ENCODE results near the gene TEX2.
A peak's percentile ranks its signal among the peaks of the same experiment; 100 is the strongest.

Gene TEX2, protein sequence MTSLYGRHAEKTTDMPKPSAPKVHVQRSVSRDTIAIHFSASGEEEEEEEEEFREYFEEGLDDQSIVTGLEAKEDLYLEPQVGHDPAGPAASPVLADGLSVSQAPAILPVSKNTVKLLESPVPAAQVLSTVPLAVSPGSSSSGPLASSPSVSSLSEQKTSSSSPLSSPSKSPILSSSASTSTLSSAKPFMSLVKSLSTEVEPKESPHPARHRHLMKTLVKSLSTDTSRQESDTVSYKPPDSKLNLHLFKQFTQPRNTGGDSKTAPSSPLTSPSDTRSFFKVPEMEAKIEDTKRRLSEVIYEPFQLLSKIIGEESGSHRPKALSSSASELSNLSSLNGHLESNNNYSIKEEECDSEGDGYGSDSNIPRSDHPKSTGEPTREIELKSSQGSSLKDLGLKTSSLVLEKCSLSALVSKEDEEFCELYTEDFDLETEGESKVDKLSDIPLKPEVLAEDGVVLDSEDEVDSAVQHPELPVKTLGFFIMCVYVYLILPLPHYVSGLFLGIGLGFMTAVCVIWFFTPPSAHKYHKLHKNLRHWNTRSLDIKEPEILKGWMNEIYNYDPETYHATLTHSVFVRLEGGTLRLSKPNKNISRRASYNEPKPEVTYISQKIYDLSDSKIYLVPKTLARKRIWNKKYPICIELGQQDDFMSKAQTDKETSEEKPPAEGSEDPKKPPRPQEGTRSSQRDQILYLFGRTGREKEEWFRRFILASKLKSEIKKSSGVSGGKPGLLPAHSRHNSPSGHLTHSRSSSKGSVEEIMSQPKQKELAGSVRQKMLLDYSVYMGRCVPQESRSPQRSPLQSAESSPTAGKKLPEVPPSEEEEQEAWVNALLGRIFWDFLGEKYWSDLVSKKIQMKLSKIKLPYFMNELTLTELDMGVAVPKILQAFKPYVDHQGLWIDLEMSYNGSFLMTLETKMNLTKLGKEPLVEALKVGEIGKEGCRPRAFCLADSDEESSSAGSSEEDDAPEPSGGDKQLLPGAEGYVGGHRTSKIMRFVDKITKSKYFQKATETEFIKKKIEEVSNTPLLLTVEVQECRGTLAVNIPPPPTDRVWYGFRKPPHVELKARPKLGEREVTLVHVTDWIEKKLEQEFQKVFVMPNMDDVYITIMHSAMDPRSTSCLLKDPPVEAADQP

DNA sequence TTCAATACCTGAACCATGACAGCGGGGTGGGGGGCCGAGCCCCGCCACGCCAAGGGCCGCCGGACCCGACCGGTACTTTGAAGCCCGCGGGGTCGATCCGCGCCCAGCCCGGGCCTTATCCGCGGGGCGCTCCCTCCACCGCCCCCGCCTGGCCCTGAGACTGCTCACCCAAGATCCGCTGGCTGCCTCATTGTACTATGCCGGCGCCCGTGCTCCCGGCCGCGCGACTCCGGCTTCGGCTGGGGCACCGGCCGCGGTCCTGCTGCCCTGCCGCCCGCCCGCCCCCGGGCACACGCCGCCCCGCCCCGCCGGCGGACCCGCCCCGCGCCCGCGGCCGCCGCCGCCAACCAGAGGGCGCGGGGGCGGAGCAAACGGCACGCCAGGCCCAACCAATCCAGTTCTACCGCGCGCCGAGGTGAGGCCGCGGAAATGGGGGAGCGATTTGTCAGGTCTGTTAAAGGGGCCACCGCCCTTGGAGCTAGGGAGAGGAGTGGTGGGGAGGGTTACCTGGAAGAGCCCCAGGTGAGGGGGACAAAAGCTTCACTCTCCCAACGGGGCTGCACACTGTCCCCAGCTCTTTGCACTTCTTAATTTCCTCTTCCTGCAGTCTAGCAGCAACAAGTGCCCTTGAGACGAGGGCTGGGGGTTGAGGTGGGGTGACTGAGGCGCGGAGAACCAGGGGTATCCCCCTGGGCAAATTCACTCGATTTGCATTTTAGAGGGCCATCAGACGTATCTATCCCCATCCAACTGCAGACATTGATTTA, at the start of gene TEX2:
TSS of gene TEX2 (minus strand) at position 261 of the 767 bp plus-strand sequence. CDS start 49,043 bp downstream, outside the sequence.
- DNase-seq (ENCODE audit: low read depth), result peak; percentile 70

GRCh38 chr17:64309710-64310109, 46.6 kb upstream of the TEX2 start:
- no peak for DNase-seq (ENCODE audit: low read depth)

- DNase-seq (ENCODE audit: low read depth), result no peak
These were observed 46.0 kb upstream of the TEX2 start for GRCh38 chr17:64309021-64309420.

DNA sequence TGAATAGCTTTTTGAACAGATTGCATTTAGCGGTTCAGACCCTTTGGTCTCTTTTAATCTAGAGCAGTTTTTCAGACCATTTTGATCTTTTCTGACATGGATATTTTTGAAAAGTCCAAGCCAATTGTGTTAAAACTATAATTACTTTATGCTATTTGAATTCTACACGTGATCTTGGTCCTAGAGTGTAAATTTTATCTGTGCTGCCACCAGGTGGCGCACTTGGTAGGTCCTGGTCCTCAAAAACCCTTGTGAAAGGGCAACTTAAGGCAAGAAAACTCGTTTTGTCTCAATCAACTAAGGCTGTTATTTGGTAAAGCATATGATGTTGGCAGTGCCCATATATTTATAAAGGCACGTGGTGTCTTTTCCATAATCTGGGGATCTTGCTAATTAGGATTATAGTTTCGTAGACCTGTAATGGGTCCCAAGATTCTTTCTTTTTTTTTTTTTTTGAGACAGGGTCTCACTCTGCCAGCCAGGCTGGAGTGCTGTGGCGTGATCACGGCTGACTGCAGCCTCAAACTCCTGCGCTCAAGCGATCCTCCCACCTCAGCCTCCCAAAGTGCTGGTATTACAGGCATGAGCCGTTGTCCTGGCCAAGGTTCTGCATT, 43.9 kb upstream of the TEX2 start:
- DNase-seq (ENCODE audit: low read depth), result peak; percentile 64

DNA sequence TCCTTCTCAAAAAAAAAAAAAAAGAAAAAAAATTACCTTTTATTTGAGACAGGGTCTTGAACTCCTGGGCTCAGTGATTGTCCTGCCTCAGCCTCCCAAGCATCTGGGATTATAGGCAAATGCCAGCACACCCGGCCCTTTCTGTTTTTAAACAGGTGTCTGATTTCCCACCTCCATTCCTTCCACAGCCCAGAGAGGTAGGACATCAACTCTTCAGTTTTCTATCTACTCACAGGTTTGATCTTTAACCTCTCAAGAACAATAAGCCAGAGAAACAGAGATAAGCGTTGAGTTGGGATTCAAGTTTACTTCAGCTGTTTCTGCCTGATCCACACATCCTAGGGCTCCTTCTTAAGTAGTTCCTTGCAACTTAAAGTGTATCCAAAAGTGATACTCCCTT, 41.5 kb upstream of the TEX2 start:
- no peak for DNase-seq (ENCODE audit: low read depth)

GRCh38 chr17:64300699-64300965, 37.6 kb upstream of the TEX2 start:
- DNase-seq (ENCODE audit: low read depth), result no peak

- DNase-seq (ENCODE audit: low read depth), result no peak
These were observed 34.5 kb upstream of the TEX2 start for GRCh38 chr17:64297467-64298088.

DNA sequence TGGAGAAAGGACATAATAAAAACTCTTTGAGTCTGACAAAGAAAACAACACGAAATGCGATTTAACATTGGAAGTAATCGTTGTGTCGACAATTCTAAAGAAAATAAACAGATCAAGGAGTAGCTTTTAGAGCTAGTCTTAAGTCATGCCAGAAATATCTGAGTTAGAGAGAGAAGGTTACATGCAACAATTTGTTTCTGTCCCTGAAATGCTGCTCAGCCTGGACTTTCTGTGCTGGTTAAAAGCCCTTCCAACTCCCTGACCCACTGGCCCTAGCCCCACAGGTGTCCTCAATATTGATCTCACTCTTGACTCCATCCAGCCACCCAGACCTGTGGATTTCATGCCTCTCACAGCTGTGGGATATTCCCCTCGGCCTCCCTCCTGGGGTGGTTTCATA, 33.2 kb upstream of the TEX2 start:
- no peak for DNase-seq (ENCODE audit: low read depth)

DNA sequence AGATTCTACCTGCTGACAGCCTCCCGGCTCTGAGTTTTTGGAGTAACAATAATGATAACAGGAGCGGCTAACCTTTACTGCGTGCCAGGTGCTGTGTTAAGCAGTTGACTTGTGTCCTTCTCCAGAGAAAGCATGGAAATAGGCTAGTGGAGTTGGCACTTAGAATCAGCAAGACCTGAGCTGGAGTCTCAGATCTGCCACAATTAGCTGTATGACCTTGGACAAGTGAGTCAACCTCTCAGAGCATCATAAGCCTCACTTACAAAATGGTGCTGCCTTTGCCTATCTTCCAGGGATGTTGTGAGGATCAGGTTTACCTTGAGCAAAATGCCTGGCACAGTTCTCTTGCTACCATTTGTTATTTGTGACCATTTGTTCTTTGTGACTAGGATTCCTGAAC, 32.1 kb upstream of the TEX2 start:
- no peak for DNase-seq (ENCODE audit: low read depth)

DNA sequence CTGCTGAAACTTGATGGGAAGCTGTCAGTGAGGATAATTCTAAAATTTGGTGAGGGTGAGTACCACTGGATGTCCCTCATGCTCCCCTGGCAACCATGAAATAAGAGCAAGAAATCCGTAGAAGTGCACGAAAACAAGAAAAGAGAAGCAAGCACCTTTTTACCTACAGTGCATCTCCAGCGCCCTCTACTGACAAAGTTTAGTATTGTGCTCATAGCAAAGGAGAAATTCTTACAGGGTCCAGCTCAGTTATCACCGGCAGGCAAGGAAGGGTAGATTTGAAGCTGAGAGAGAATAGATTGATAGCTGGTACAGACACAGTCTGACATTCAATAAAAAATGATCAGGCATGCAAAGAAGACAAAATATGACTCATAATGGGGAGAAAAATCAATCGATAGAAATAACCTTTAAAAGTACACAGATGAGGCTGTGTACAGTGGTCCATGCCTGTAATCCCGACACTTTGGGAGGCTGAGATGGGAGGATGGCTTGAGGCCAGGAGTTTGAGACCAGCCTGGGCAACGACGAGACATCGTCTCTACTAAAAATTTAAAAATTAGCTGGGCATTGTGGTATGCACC, 28.3 kb upstream of the TEX2 start:
- no peak for DNase-seq (ENCODE audit: low read depth)

DNA sequence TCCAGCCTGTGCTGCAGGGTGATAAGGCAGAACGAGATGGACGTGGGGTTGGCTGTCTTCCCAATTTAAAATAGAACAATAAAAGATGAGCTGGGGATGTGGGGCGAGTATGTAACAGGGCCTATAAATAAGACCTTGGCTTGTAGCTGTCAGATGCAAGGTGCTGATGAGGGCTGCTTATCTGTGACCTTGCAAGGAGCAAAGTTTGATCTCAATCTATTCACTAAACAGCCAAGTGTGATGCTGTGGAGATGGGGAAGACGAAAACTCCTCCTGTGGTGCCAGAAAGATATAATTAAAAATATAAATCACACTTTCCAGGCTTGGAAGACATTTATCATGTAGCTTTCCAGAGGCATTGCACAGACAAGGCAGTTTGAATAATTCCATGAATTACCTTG, 26.7 kb upstream of the TEX2 start:
- DNase-seq (ENCODE audit: low read depth), result no peak

GRCh38 chr17:64282753-64283080, 19.7 kb upstream of the TEX2 start:
- no peak for DNase-seq (ENCODE audit: low read depth)

GRCh38 chr17:64281962-64282752, 19.1 kb upstream of the TEX2 start:
- DNase-seq (ENCODE audit: low read depth), result peak; percentile 84

DNA sequence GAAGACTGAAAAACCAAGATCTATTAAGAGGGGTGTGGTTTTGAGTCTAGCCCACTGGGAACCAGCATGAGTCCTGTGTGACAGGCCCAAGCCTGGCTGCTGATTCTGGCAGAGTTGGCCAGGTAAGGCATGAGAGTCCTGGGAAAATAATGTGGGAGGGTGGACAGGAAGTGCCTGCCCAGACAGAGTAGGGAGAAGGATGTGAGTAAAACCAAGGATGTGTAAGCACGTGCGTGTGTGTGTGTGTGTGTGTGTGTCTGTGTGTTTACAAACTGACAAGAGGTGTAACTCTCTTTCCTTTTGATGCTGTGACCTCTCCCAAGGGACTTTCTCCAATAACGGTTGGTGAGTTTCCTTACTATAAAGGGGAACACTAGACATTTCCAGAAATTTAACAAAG, 15.6 kb upstream of the TEX2 start:
- no peak for DNase-seq (ENCODE audit: low read depth)

DNA sequence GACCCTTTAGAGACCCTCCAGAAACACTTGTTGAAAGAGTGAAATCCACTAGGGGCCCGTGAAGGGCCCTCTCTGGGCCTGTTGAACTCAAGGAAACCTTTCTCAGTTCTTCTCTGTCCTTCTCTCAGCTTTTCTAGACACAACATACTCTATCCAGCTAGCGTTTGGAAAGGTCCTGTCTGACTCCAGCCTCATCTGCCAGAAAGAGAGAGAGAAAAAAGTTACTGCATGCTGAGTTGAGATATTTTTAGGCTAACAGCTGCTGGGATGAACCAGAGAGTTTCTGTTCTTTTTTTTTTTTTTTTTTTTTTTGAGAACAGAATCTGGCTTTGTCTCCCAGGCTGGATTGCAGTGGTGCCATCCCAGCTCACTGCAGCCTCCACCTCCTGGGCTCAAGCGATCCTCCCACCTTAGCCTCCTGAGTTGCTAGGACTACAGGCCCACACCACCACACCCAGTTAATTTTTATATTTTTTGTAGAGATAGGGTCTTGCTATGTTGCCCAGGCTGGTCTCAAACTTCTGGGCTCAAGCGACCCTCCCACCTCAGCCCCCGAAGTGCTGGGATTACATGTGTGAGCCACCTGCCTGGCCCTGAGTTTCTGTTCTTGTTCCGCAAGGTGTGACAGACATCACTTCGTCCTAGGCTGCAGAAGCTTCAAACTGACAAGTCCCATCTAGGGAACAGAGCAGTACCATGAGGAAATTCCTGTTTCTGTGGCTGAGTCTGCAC, 14.9 kb upstream of the TEX2 start:
- DNase-seq (ENCODE audit: low read depth), result no peak

GRCh38 chr17:64276961-64277505, 14.0 kb upstream of the TEX2 start:
- DNase-seq (ENCODE audit: low read depth), result no peak

- DNase-seq (ENCODE audit: low read depth), result no peak
These were observed 12.0 kb upstream of the TEX2 start for GRCh38 chr17:64275016-64275415.

GRCh38 chr17:64273006-64273405, 9.9 kb upstream of the TEX2 start:
- DNase-seq (ENCODE audit: low read depth), result no peak

- no peak for DNase-seq (ENCODE audit: low read depth)
These were observed 7.8 kb upstream of the TEX2 start for GRCh38 chr17:64270885-64271284.
